CD4-positive, CD25-positive, alpha-beta regulatory T cell (primary cell): ENCODE measurements around the gene GABRR2. TPM values are rescaled to one million over a fixed set of nuclear protein-coding genes. Genes with fewer than 3 reads are reported as not detected.

ENCODE experiments used
- ATAC-seq, 2 donors: fragments of 150-1000 bp; cut with Tn5 transposase; one replicate each; pipeline ENCODE4 v1.10.0; 2021; ENCODE audit warnings: low read depth in 2 of 2, moderate number of reproducible peaks in 2 of 2, moderate library complexity in 1 of 2
- DNase-seq, 3 donors: peaks; one replicate each; pipeline versions ENCODE4 v3.0.0 to v3.0.0-alpha.2; 2012 to 2022; ENCODE audit warnings: mixed read lengths in 1 of 3
- H3K27ac ChIP-seq: one replicate; pipeline ENCODE4 v1.7.0; 2013; ENCODE audit warnings: mild to moderate bottlenecking, low read length; ENCODE audit not compliant: insufficient read depth, poor library complexity, severe bottlenecking
- H3K27me3 ChIP-seq: one replicate; pipeline ENCODE4 v1.7.0; 2013; ENCODE audit warnings: low read length; ENCODE audit not compliant: control insufficient read depth, insufficient read depth
- H3K36me3 ChIP-seq: one replicate; pipeline ENCODE4 v1.7.0; 2013; ENCODE audit warnings: mild to moderate bottlenecking, low read length, moderate library complexity; ENCODE audit not compliant: control insufficient read depth, insufficient read depth
- H3K4me1 ChIP-seq: 2 replicates; pipeline ENCODE4 v1.7.0; 2013; ENCODE audit warnings: mild to moderate bottlenecking, low read length; ENCODE audit not compliant: insufficient read depth, control insufficient read depth, poor library complexity, severe bottlenecking
- H3K4me3 ChIP-seq: one replicate; pipeline ENCODE4 v1.7.0; 2013; ENCODE audit warnings: low read depth, mild to moderate bottlenecking, low read length, moderate library complexity
- H3K9me3 ChIP-seq, 2 experiments: 1 replicate in 1 of 2; 2 replicates in 1 of 2; pipeline ENCODE4 v1.7.0; 2013; ENCODE audit warnings: low read length in 2 of 2, mild to moderate bottlenecking in 1 of 2, moderate library complexity in 1 of 2; ENCODE audit not compliant: control insufficient read depth in 2 of 2
- H3K27ac Mint-ChIP-seq, 3 donors: one replicate each; pipeline ENCODE4 v1.8.0; 2020 to 2022; ENCODE audit warnings: mild to moderate bottlenecking in 3 of 3, mixed read lengths in 3 of 3, moderate library complexity in 2 of 3
- H3K27me3 Mint-ChIP-seq: one replicate; pipeline ENCODE4 v1.8.0; 2022; ENCODE audit warnings: mild to moderate bottlenecking, mixed read lengths
- H3K36me3 Mint-ChIP-seq: one replicate; pipeline ENCODE4 v1.8.0; 2020; ENCODE audit warnings: mixed read lengths
- H3K4me1 Mint-ChIP-seq, 4 donors: one replicate each; pipeline ENCODE4 v1.8.0; 2020 to 2022; ENCODE audit warnings: mixed read lengths in 4 of 4, mild to moderate bottlenecking in 1 of 4
- H3K4me3 Mint-ChIP-seq, 4 donors: one replicate each; pipeline ENCODE4 v1.8.0; 2020 to 2022; ENCODE audit warnings: mild to moderate bottlenecking in 4 of 4, mixed read lengths in 4 of 4, moderate library complexity in 3 of 4
- H3K9me3 Mint-ChIP-seq, 7 donors: one replicate each; pipeline ENCODE4 v1.8.0; 2020 to 2022; ENCODE audit warnings: mixed read lengths in 7 of 7, mild to moderate bottlenecking in 3 of 7, moderate library complexity in 2 of 7
- polyA plus RNA-seq, 4 donors: library from polyadenylated mRNA; unstranded; fragments of 300-500 nt; fragmentation: Illumina TruSeq; gene quantifications; one replicate each; pipeline ENCODE4 v1.2.3, GENCODE V29; 2021
- total RNA-seq: library from RNA; stranded (reverse); gene quantifications from one replicate; pipeline ENCODE4 v1.2.3, GENCODE V29; 2022

Gene GABRR2
- total and polyA plus RNA-seq, 5 donors from 2014 or later: 1.9 TPM; not detected in 4

GRCh38 chr6:89323511-89323971 is 8.4 kb upstream of the GABRR2 start:
- H3K4me3 ChIP-seq: no peak overlapping the region
- Mint-ChIP-seq H3K27me3 (no peaks in the 10 kb centered on the region), H3K4me3 (no peak overlapping the region), H3K27ac (peak overlapping the region in 1 of 3 donors; percentile 40), H3K4me1 (peaks cover 0 to 3% (median under 1%) of the 10 kb centered on the region in 4 donors), H3K36me3 (peaks cover 37% of the 10 kb centered on the region), H3K9me3 (no peaks in the 10 kb centered on the region)
- H3K27me3 ChIP-seq: no peaks in the 10 kb centered on the region
- ATAC-seq: no peak
- DNase-seq: no peak
- no peaks in the 10 kb centered on the region for H3K9me3 ChIP-seq
- no peak overlapping the region for H3K27ac ChIP-seq
- peaks cover 2% of the 10 kb centered on the region for H3K36me3 ChIP-seq
- no peaks in the 10 kb centered on the region for H3K4me1 ChIP-seq

- Mint-ChIP-seq H3K4me3 (no peak overlapping the region), H3K27me3 (no peaks in the 10 kb centered on the region), H3K36me3 (peaks cover 33% of the 10 kb centered on the region), H3K4me1 (peaks cover 0 to 7% (median 2%) of the 10 kb centered on the region in 4 donors), H3K9me3 (peaks cover 0 to 2% (median 0%) of the 10 kb centered on the region in 7 donors), H3K27ac (no peak overlapping the region)
- H3K27ac ChIP-seq: no peak overlapping the region
- H3K4me1 ChIP-seq: no peaks in the 10 kb centered on the region
- H3K27me3 ChIP-seq: no peaks in the 10 kb centered on the region
- H3K9me3 ChIP-seq: no peaks in the 10 kb centered on the region
- no peak for DNase-seq
- no peak overlapping the region for H3K4me3 ChIP-seq
- no peaks in the 10 kb centered on the region for H3K36me3 ChIP-seq
- ATAC-seq: no peak
Measured at GRCh38 chr6:89321131-89321970, 6.3 kb upstream of the GABRR2 start.

GRCh38 chr6:89320012-89320559 is 5.0 kb upstream of the GABRR2 start:
- H3K27me3 Mint-ChIP-seq: no peaks in the 10 kb centered on the region
- ATAC-seq (no peak), DNase-seq (no peak)
- no peak overlapping the region for H3K4me3 Mint-ChIP-seq
- H3K27ac Mint-ChIP-seq: peak overlapping the region in 2 of 3 donors; percentile 9 to 12
- no peaks in the 10 kb centered on the region for H3K9me3 ChIP-seq
- H3K9me3 Mint-ChIP-seq: peaks cover 0 to 2% (median 0%) of the 10 kb centered on the region in 7 donors
- H3K27me3 ChIP-seq: no peaks in the 10 kb centered on the region
- H3K36me3 ChIP-seq: no peaks in the 10 kb centered on the region
- peaks cover 0 to 7% (median 2%) of the 10 kb centered on the region in 4 donors for H3K4me1 Mint-ChIP-seq
- H3K4me3 ChIP-seq: no peak overlapping the region
- H3K36me3 Mint-ChIP-seq: peaks cover 38% of the 10 kb centered on the region
- no peak overlapping the region for H3K27ac ChIP-seq
- H3K4me1 ChIP-seq: no peaks in the 10 kb centered on the region

GRCh38 chr6:89317067-89317466 is 2.0 kb upstream of the GABRR2 start:
- no peak overlapping the region for H3K27ac ChIP-seq
- no peaks in the 10 kb centered on the region for H3K4me1 ChIP-seq
- Mint-ChIP-seq H3K4me1 (peaks cover 0 to 7% (median 2%) of the 10 kb centered on the region in 4 donors), H3K4me3 (no peak overlapping the region), H3K36me3 (peaks cover 40% of the 10 kb centered on the region), H3K27me3 (no peaks in the 10 kb centered on the region), H3K9me3 (peaks cover 0 to 2% (median 0%) of the 10 kb centered on the region in 7 donors), H3K27ac (no peak overlapping the region)
- H3K9me3 ChIP-seq: no peaks in the 10 kb centered on the region
- H3K36me3 ChIP-seq: no peaks in the 10 kb centered on the region
- H3K4me3 ChIP-seq: no peak overlapping the region
- DNase-seq (no peak), ATAC-seq (no peak)
- no peaks in the 10 kb centered on the region for H3K27me3 ChIP-seq

GRCh38 chr6:89314692-89315091 is 407 bp downstream of the GABRR2 start:
- ATAC-seq: no peak
- Mint-ChIP-seq H3K36me3 (peaks cover 28% of the 10 kb centered on the region), H3K4me1 (peaks cover 0 to 5% (median 0%) of the 10 kb centered on the region in 4 donors), H3K27me3 (no peaks in the 10 kb centered on the region), H3K4me3 (no peak overlapping the region), H3K9me3 (peaks cover 0 to 2% (median 0%) of the 10 kb centered on the region in 7 donors), H3K27ac (no peak overlapping the region)
- H3K9me3 ChIP-seq: no peaks in the 10 kb centered on the region
- H3K4me3 ChIP-seq: no peak overlapping the region
- H3K27me3 ChIP-seq: no peaks in the 10 kb centered on the region
- H3K27ac ChIP-seq: no peak overlapping the region
- no peaks in the 10 kb centered on the region for H3K4me1 ChIP-seq
- no peaks in the 10 kb centered on the region for H3K36me3 ChIP-seq
- DNase-seq: no peak

- Mint-ChIP-seq H3K27me3 (no peaks in the 10 kb centered on the region), H3K9me3 (peaks cover 0 to 2% (median 0%) of the 10 kb centered on the region in 7 donors), H3K36me3 (peaks cover 31% of the 10 kb centered on the region), H3K4me3 (no peak overlapping the region), H3K4me1 (peaks cover 0 to 2% (median 0%) of the 10 kb centered on the region in 4 donors), H3K27ac (no peak overlapping the region)
- Histone ChIP-seq H3K36me3 (no peaks in the 10 kb centered on the region), H3K9me3 (no peaks in the 10 kb centered on the region), H3K4me1 (no peaks in the 10 kb centered on the region), H3K27me3 (no peaks in the 10 kb centered on the region), H3K4me3 (no peak overlapping the region), H3K27ac (no peak overlapping the region)
- DNase-seq (no peak), ATAC-seq (no peak)
Measured at GRCh38 chr6:89313006-89313405, 2.1 kb downstream of the GABRR2 start.

- H3K9me3 ChIP-seq: no peaks in the 10 kb centered on the region
- no peak overlapping the region for H3K27ac ChIP-seq
- no peak overlapping the region for H3K4me3 ChIP-seq
- peaks cover 0 to 2% (median 0%) of the 10 kb centered on the region in 7 donors for H3K9me3 Mint-ChIP-seq
- no peaks in the 10 kb centered on the region for H3K27me3 Mint-ChIP-seq
- no peaks in the 10 kb centered on the region for H3K27me3 ChIP-seq
- no peaks in the 10 kb centered on the region for H3K36me3 ChIP-seq
- H3K4me1 Mint-ChIP-seq: no peaks in the 10 kb centered on the region
- ATAC-seq: no peak
- no peak for DNase-seq
- no peak overlapping the region for H3K4me3 Mint-ChIP-seq
- H3K4me1 ChIP-seq: no peaks in the 10 kb centered on the region
- H3K27ac Mint-ChIP-seq: peak overlapping the region in 1 of 3 donors; percentile 52
- peaks cover 26% of the 10 kb centered on the region for H3K36me3 Mint-ChIP-seq
Measured at GRCh38 chr6:89311853-89312531, 3.1 kb downstream of the GABRR2 start.
